ENCODE results near the gene AMER3. TPM values are rescaled to one million over a fixed set of nuclear protein-coding genes. Genes with fewer than 3 reads are reported as not detected.

AMER3 gene
- total RNA-seq, 4 donors from 2014 or later, result not detected

DNA sequence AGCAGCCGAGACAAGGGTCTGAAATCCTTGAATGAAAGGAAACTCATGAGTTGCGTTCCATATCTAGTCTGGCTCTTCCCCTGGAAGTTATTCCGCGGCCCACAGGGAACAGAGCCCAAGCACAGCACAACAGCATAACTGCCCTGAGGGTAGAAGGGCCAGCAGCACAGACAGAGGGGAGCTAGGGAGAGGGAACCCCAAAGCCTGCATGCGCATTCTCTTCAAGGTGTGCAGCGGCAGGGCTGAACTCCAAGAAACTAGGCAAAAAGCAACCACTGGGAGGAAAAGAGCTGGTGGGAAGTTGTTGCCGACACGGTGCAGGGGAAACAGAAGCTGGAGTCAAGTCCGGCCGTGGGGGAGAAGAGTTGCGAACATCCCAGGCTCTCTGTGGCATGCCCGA is 14.7 kb upstream of the AMER3 start:
- Histone ChIP-seq H3K27me3 (no peaks in the 10 kb centered on the region), H3K4me1 (no peaks in the 10 kb centered on the region), H3K9me3 (no peaks in the 10 kb centered on the region), H3K36me3 (no peaks in the 10 kb centered on the region), H3K27ac (no peak overlapping the region), H3K4me3 (no peak overlapping the region)
- in situ Hi-C loops (cut with MboI; ENCODE audit: low sequenced_read_pairs in 4 of 4) (no loop called here), intact Hi-C loops (cut with DNase I; ENCODE audit: low total_unique reads) (no loop called here)
- DNase-seq (no peak), ATAC-seq (no peak)
- no peak for TF ChIP-seq POLR2A (IDR thresholded peaks at IDR 0.05)
- TF ChIP-seq, protein P1, sequence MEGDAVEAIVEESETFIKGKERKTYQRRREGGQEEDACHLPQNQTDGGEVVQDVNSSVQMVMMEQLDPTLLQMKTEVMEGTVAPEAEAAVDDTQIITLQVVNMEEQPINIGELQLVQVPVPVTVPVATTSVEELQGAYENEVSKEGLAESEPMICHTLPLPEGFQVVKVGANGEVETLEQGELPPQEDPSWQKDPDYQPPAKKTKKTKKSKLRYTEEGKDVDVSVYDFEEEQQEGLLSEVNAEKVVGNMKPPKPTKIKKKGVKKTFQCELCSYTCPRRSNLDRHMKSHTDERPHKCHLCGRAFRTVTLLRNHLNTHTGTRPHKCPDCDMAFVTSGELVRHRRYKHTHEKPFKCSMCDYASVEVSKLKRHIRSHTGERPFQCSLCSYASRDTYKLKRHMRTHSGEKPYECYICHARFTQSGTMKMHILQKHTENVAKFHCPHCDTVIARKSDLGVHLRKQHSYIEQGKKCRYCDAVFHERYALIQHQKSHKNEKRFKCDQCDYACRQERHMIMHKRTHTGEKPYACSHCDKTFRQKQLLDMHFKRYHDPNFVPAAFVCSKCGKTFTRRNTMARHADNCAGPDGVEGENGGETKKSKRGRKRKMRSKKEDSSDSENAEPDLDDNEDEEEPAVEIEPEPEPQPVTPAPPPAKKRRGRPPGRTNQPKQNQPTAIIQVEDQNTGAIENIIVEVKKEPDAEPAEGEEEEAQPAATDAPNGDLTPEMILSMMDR (IDR thresholded peaks at IDR 0.05 in 4 of 5, conservative IDR thresholded peaks at IDR 0.05 in 1 of 5), result no peak

DNA sequence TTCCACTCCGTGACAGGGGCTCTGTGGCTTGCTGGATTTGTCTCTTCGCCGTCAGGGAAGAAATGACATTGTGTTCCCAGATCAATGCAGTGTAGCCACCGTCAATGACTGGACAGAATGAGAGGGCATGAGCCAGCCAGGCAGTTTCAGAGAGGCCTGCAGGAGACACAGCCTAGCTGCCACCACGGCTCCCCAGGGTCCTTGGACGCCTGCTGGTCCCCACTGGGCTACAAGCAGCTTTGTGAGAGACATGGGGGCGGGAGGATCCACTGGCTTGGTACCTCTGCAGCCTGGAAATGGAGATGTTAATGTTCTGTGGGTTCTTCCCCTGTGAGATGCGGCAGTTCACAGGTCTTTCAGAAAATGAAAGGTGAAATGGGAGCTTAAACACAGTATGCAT is 12.1 kb upstream of the AMER3 start:
- H3K27me3 ChIP-seq, result no peaks in the 10 kb centered on the region
- intact Hi-C loops (cut with DNase I; ENCODE audit: low total_unique reads), result no loop called here
- in situ Hi-C loops (cut with MboI; ENCODE audit: low sequenced_read_pairs in 4 of 4), result no loop called here
- H3K4me1 ChIP-seq, result no peaks in the 10 kb centered on the region
- no peak for ATAC-seq
- DNase-seq, result no peak
- H3K27ac ChIP-seq, result no peak overlapping the region
- H3K4me3 ChIP-seq, result no peak overlapping the region
- H3K9me3 ChIP-seq, result no peaks in the 10 kb centered on the region
- TF ChIP-seq, protein P1 (IDR thresholded peaks at IDR 0.05 in 4 of 5, conservative IDR thresholded peaks at IDR 0.05 in 1 of 5), result no peak
- no peak for TF ChIP-seq POLR2A (IDR thresholded peaks at IDR 0.05)
- no peaks in the 10 kb centered on the region for H3K36me3 ChIP-seq

DNA sequence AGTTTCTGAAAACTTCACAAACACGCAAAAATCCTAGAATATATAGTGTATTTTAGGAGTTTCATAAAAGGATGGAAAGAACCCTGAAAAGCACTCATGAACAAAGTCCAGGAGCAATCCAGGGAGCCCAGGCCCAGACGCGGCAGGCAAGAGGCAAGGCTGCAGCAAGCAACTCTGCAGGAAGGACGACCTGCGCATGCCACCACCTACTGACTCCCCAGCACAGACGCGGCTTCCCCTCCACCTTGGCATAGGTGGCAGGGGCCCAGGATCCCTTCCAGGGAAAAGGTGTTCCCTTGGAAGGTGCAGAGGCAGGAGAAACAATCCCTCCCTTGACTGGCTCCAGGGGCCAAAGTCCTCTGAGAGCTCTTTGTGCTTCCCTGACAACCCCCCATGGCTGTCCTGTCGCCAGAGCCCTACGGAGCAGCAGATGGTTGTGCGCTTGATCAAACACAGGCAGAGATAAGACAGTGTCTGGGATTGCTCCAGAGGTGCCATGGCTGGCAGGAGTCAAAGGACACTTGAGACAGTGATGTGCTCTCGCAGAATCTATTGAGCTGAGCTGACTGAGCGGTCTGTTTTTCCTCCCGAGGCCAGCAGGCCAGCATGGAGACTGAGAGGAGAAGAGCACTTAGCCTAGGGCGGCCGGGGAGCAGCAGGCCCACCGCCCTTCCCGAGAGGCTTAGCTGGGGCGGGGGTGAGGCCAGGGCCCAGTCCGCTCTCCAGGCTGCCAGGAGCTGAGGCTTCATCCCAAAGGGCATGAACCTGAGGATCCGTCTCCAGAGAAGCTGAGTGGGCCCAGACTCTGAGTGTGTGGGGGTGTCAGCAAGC is 10.8 kb upstream of the AMER3 start:
- intact Hi-C loops (cut with DNase I; ENCODE audit: low total_unique reads), result no loop called here
- Histone ChIP-seq H3K36me3 (no peaks in the 10 kb centered on the region), H3K4me1 (no peaks in the 10 kb centered on the region), H3K9me3 (no peaks in the 10 kb centered on the region), H3K27me3 (no peaks in the 10 kb centered on the region), H3K27ac (no peak overlapping the region), H3K4me3 (no peak overlapping the region)
- no peak for ATAC-seq
- no peak for DNase-seq
- TF ChIP-seq, protein P1 (IDR thresholded peaks at IDR 0.05 in 4 of 5, conservative IDR thresholded peaks at IDR 0.05 in 1 of 5), result no peak
- TF ChIP-seq POLR2A (IDR thresholded peaks at IDR 0.05), result no peak
- in situ Hi-C loops (cut with MboI; ENCODE audit: low sequenced_read_pairs in 4 of 4), result no loop called here

GRCh38 chr2:130749078-130749477 is 6.3 kb upstream of the AMER3 start:
- ATAC-seq, result no peak

More at GRCh38 chr2:130749078-130749477, 6.3 kb upstream of the AMER3 start:
- Histone ChIP-seq H3K4me1 (no peaks in the 10 kb centered on the region), H3K27ac (no peak overlapping the region), H3K36me3 (no peaks in the 10 kb centered on the region), H3K9me3 (no peaks in the 10 kb centered on the region), H3K4me3 (no peak overlapping the region), H3K27me3 (peaks cover 0 to 9% (median 5%) of the 10 kb centered on the region in 3 donors)
- in situ Hi-C loops (cut with MboI; ENCODE audit: low sequenced_read_pairs in 4 of 4) (no loop called here), intact Hi-C loops (cut with DNase I; ENCODE audit: low total_unique reads) (no loop called here)
- TF ChIP-seq POLR2A (IDR thresholded peaks at IDR 0.05), result no peak
- TF ChIP-seq, protein P1 (IDR thresholded peaks at IDR 0.05 in 4 of 5, conservative IDR thresholded peaks at IDR 0.05 in 1 of 5), result no peak
- no peak for DNase-seq
